NCI-H2227 (cell line): ENCODE results near the gene DMD.

ENCODE experiments used
- DNase-seq: peaks from one replicate; lab custom pipeline; 2025; ENCODE audit not compliant: unreplicated experiment; lab: John Stamatoyannopoulos, UW

The DMD gene

DNA sequence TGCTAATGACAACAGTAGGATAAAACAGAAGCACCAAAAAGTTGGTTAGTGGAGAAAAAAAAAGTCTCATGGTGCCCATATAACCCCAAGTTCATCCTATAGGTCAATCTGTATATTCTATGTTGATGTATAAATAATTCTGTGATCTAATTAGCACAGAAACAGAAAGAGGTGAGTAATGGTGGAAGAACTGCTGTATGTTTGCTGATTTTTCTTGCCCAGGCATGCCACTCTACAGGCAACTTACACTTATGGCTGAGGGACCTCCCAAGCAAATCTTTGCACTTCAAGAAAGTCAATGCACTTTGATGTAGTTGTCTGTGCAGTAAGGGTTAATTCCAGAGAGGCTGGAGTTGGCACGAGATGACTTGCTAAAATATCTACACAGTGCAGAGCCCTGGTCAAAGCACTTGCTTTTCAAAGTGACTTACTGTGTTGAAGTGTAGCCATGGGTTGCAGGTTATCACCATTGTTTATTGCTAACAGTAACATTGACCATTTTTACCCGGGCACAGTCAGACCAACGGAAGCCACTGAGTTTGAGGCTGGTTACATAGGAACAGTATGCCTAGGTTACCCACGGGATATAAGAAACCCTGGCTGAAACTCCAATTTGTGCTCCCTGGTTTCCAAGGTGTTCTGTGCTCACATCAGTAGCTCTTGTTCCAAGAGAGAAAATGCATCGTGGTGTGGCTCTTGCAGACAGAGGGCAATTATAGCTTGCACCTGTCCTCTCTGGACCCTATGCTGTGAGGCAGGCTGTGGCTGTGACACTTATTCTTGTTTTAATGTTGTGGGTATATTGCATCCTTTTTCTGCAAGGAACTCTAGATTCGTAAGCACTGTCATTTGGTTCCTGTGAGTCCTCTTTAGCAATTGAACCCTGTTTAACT lies 1998.2 kb downstream of the DMD start:
- no peak for DNase-seq

DNA sequence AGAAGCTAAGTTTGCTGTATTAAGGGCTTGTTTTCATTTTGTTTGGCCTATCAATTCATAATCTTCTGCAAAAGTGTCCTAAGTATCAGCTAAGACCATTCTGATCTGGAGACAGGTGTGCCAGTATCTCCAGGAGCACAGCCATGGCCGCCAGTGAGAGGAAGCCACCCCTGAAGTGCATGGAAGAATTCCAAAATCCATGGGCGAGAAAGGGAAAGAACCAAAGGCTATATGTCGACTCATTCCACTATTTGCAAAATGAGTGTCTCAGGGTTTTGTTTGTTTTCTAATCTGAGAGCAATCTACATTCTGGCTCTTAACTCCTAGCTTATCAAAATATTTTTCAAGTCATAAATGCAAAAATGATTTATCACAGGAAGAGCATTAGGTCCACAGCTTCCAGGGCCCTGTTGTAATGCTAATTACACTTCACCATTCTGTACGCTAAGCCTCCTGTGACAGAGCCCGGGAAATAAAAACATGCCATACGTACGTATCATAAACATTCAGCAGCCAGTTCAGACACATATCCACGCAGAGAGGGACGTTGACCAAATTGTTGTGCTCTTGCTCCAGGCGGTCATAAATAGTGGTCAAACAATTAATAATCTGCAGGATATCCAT lies 2002.2 kb downstream of the DMD start:
- DNase-seq = no peak

DNA sequence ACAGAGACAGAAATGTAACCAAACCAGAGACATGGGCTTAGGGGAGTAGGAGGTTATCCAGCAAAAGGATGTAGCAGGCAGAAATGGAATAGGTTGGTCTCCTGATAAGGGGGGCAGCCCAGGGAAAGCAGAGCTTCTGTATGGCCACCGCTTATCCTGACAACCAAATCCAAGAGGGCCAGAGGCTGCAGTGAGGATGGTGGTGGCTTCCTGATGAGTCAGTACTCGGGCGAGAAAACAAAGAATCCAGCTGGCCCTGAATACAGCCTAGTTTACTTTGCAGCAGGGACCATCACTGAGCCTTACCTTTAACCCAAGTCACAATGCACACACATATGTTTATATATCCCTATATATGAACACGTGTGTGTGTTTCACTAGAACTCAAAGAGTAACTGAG lies 2009.8 kb downstream of the DMD start:
- no peak for DNase-seq

DNA sequence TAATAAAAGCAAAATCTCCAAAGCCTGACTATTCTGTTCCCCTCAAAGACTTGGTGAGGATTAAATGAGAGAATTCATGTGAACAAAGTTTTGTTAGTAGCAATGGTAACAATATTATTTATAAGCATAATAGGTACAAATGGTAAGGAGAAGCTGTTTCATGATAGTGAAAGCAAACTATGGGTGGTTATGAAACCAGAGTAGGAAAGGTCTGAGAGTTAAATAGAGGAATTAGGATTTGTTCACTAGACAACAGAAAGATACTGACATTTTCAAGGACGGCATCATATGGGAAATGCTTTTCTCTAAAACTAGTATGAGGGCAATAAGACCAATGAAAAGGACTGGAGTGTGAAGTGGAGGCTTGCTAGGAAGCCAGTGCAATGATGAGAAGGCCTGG lies 2010.9 kb downstream of the DMD start:
- DNase-seq = no peak

DNA sequence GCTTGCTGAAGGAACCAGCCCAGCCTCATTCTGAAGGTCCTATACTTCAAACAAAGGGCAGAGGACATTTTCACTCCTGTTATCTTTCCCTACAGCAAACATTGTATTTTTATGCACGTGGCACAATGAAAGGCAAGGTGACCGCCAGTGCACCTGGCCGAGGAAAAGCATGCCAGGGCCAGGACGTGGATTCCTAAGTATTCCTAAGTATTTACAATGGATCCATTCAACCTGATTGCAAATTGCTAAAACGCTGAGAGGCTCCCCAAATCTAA lies 2011.6 kb downstream of the DMD start:
- DNase-seq = no peak

DNA sequence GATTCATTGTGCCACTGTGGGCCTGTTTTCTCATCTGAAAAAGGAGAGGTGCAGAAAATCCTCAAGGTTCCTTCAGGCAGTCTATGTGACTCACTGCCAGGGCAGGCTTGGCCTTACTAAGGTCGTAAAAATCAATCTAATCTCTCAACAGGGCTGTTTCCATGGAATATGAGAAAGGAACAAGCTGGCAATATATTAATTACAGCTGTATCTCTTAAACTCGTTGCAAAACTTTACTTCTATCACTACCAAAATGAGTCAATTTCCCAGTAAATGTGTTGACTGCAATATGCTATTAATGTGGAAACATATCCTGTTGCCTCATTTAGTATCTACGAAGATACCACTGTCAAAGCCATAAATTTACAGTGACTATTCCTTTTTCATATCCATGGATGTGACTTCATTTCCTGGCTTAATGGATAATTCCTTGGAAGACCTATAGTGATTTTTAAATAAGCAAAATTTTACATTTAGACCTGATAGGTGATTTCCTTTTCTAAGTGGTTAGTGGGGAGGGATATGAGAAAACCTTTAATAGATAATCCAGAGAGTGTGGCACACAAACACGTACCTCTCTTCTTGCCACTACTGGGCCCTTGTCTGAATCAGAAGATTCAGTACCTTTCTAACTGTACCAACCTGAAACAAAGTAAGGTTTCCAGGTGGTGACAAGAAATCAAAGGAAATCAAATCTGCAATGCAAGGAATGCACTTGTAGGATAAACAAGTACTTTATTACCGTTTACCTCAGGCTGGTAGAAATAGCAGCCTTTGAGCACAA lies 2012.1 kb downstream of the DMD start:
- DNase-seq = no peak

DNA sequence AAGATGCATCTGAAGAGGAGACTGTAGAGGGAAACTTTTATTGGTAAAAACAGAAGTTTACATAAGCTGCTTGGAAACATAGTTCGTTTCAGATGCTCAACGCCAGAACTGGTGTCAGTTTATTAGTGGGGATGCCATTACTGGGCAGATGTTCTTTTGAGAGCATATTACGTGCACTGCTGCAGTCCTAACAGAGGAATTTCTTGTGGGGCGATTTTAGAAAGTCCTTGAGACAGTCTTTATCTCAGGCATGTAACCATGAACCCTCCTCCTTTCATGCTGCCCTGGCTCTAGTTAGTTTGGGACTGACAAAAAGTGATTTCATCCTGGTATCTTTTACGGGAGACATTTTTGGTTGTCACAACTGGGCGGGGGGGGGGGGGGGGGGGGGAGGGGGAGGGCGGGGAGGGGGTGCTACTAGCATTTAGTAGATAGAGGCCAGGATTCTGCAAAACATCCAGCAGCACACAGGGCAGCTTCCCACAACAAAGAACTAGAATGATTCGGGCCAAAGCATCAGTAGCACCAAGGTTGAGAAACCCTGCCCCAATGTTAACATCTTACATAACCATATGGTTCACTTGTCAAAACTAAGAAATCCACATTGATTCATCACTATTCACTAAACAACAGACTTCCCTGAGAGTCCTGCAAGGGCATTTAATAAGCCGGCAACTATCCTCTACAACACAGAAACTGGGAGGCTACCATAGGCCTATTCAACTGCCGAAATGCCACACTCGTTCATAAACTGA lies 2021.0 kb downstream of the DMD start:
- DNase-seq = no peak

DNA sequence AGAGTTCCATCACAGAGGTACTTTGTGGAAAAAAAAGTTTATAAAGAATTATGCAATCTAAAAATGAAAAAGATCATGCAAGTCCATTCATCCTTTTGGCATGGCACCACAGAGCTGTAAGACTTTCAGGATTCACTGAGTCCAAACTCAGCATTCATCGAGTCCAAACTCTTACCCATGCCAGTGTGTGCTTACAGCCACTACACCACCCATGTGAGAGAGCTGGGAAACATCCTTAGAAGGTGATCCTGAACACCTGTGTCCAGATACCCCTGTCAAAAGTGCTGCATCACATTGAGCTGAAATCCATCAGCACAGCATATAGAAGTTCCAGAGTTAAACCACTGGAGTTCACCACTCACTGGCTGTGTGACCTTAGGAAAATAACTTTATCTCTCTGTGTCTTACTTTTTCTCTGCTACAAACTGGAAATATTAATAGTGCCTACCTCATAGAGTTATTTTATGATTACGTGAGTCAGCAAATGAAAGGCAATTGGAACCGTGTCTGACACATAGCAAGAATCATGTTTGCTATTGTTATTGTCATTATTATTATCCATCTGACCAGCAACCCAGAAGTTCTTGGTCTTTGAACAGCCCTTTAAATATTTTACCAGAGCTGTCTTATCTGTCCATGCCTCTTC lies 2024.5 kb downstream of the DMD start:
- no peak for DNase-seq

DNA sequence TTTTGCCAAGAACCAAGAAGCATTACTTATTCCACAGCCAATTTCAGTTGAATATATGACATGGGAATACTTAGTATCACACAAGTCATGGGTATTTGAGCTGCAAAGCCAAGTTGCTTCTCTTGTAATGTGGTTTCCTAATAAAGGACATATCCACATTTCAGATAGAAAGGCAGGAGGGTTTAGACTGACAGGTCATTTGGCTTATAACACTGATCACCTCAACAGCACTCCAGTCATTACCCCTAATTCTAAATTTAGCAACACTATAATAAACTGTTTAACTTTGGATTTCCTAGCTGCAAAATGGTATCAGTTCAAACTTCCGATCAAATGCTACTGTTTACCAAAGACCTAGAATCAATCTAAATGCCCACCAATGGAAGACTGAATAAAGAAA lies 2025.5 kb downstream of the DMD start:
- DNase-seq = no peak

DNA sequence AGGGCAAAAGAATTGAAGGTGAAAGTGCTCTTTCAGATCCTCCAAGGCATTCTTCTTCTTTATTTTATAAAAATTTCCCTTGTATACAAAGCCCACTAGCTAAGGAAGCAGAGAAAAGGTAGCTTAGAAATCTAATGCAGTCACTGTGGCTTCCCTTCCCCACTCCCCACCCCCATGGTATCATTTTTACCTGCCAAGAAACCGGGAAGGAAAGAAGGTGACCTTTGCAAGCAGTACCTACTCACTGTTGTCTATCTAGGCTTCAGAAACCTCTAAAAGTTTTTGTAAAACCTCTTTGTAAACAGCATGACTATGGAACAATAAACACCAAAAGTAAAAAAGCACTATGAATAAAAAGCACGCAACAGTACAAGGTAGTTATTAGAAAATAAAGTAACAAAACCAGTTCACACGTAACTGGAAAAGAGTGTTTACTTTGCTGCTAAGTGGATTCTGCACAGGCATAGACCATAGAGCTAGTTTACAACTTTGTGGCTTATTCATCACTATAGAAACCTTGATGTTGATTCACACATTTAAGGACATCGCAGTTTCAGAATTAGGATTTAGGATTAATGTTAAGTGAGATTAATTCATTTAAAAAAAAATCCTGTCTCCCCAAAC lies 2029.9 kb downstream of the DMD start:
- no peak for DNase-seq

DNA sequence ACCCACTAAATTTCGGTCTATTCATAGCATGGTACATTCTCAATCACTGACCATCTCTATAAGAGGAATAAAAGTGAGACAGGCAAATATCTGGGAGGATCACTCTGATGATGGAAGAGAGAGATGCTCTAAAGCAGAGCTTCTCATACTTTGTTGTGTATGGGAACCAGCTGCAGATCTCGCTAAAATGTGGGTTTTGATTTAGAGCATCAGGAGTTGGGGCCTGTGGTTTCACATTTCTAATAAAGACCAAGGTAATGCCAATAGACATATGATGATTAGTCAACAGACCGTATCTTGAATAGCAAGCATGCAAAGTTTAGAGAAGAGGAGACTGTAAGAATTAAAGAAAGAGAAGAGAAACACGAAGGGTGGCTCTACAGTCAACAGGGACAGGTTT lies 2032.1 kb downstream of the DMD start:
- DNase-seq = no peak

DNA sequence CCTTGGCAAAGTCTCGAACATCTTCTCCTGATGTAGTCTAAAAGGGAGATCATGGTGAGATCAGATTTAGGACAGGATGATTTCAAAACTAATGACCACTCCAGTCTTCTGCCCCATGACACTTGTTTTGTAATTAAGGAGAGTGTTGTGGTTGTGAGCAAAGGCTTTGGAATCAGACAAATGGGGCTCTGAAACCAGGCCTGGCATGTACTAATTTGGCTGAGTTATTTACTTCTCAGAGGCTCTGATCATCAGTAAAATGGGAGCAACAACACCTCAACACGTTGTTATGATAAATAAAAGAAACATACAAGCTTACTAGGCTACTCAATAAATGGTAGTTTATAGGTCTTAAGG lies 2032.6 kb downstream of the DMD start:
- DNase-seq = no peak

DNA sequence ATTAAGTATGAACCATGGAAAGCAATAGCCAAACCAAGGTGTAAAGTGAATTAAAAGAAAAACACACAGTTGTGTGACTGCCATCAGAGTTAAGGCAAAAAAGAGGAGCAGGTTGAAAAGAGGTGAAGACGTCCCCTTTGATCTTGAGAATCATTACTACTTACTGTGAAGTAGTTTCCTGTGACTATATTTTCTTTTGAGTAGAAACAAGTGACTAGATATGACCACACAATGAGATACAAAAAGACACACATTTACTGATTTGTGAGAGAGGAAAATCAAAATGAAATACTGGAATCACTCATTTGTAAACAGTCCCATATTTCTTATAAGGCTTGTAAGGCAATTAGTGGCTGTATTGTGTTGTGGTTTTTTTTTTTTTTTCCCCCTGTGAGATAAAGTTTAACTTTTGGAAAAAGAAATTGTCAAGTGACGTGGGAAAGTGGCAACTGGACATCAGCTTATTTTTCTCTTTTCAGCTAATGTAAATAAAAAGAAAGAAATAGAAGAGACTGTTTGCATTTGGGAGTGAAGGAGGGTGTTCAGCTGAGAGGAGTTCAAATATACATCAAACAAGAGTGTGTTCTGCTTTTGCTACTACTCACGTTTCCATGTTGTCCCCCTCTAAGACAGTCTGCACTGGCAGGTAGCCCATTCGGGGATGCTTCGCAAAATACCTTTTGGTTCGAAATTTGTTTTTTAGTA lies 2033.1 kb downstream of the DMD start:
- no peak for DNase-seq

DNA sequence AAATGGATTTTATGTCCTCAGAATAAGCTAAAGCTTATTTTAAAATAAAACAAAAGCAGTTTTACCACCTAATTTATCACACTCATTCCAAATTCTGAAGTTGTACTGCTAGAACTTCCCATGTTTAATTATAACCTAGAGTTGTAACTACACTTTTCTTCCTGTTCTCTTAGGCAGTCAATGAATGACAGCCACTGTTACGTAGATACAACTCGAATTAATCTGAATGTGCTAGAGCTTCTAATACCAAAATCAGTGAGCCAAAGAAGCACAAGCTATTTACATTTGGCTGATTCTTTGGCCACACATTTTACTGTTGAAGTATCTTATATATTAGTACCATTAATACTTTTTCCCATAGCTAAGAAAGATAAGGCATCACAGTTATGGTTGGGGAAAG lies 2040.6 kb downstream of the DMD start:
- no peak for DNase-seq

DNA sequence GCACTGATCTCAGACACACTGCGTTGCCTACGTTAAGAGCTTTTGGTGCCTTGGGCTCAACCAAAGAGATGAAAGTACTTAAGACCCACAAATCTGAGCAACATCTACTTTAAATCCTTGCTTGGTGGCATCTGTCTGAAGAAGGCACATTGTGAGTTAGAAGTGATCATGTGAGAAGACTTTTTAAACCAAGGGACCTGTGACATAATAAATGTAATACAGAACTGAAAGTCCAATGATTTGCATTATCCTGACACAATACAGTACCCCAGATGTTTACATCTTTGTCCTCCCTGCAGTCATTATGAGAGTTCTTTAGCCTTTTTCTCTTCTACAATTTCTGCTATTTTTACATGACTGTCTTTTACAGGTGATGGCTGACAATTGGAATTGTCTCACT lies 2042.8 kb downstream of the DMD start:
- DNase-seq = no peak

DNA sequence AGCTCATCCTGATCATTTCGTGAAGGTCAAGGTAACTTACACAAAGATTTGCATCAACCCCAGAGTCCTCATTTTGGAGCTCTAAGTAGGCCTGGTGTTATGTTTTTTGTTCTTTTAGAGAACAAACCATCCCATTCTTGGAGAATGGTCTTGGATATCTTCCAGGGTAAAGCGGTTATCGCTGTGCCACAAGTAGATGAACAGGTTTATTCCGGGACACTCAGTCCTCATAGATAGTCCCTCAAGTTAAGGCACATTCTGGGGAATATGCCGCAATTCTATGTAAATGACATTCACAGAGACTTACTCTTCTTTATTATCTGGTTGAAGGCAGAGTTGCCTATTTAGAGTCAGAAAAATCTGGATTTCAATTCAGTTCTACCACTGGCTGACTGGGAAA lies 2044.5 kb downstream of the DMD start:
- DNase-seq = no peak

DNA sequence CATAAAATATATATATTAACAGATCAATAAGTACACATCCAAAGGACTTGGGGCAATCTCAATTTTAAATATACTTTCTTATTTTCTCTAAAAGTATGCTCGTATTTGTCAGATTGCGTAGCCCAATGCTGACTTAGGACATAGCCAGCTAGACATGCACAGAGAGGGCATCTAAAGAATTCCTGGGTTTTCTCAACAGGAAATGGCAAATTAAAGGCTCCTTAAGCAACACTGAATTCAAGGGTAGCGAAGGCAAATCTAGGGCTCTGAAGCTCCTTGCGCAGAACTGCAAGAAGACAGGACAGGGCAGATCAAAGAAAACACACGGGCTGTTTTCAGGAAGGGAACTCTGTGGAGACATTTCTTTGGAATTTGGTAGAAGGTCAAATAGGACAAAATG lies 2044.9 kb downstream of the DMD start:
- DNase-seq = no peak

DNA sequence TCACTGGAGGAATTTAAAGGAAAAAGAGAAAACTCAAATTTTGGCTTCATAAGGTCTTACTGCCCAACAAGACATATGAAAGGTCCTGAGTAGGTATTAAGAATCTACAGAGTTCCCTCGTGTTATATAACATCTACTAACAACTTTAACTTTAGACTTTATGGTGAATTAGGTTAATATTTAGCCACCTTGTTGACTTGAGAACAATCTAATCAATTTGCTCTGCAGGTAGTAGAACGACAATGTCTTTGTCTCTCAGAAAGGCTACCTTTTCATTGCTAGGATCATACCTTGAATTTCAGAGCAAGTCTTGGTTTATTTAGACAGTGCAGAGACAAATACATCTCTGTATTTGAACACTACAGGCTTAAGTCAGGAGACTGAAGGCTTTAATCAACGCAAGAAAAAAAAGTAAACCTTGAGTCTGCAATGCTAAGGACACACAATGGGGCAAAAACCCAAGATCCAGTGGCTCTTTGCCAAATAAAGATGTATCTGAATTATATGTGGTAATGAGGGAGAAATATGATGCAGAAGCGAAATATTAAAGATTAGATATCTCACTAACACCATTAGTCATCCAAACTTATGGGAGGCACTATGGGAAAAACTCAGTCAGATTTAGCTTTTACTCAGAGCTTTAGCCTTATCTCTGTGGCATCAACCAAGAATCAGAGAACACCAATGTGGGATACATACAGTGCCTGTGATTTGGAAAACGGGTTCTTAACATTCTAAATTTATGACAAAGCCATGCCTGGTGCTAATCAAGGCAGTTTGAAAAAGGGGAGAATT lies 2045.9 kb downstream of the DMD start:
- DNase-seq = no peak

DNA sequence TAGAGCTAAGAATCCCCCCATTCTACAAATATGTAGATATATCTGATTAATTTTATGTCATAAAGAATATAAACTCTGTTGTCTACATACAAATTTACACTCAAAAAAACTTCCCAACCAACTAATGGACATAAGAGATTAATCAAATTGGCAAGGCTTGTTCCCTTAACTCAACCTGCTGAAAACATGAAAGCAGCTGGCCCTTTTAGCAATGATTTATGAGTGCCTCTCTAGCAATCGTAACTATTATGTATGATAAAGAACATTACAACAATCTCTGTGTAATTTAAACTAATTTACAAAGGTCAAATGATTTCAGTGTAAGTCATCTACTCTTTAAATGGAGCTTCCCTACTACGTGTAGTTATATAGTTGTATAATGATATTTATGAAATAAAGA lies 2056.4 kb downstream of the DMD start:
- no peak for DNase-seq
